DND-41 (cell line): ENCODE data around the gene CYB561.

Source experiments
- ATAC-seq: fragments of 200-7000 bp; cut with Tn5 transposase; 3 replicates; pipeline ENCODE4 v1.9.1; 2021; ENCODE audit warnings: low read depth; ENCODE audit not compliant: insufficient read depth
- DNase-seq: peaks from one replicate; pipeline ENCODE4 v3.0.0-alpha.2; 2020
- H2AFZ ChIP-seq: 2 replicates; pipeline ENCODE4 v1.6.0; 2012; ENCODE audit warnings: low read depth, low read length
- H3K27ac ChIP-seq: 2 replicates; pipeline ENCODE4 v1.5.1; 2012; ENCODE audit warnings: low read length, inconsistent platforms
- H3K27me3 ChIP-seq: fragments of 200-600 bp; sonication (generic); 2 replicates; pipeline ENCODE4 v1.6.0; 2012; ENCODE audit warnings: low read length, mild to moderate bottlenecking, inconsistent platforms; ENCODE audit not compliant: insufficient read depth, poor library complexity
- H3K36me3 ChIP-seq: 2 replicates; pipeline ENCODE4 v1.5.1; 2012; ENCODE audit warnings: low read length, inconsistent platforms; ENCODE audit not compliant: insufficient read depth
- H3K4me1 ChIP-seq: 2 replicates; pipeline ENCODE4 v1.5.1; 2012; ENCODE audit warnings: mild to moderate bottlenecking, low read length; ENCODE audit not compliant: insufficient read depth
- H3K4me2 ChIP-seq: 2 replicates; pipeline ENCODE4 v1.6.0; 2012; ENCODE audit warnings: mild to moderate bottlenecking, moderate library complexity, low read length, inconsistent platforms; ENCODE audit not compliant: insufficient read depth
- H3K4me3 ChIP-seq, 2 experiments: fragments of 200-600 bp in 1 of 2; shearing (Covaris generic) in 1 of 2; 2 replicates each; pipeline ENCODE4 v1.5.1; 2012 to 2016; ENCODE audit warnings: inconsistent platforms in 2 of 2, low read length in 2 of 2, mild to moderate bottlenecking in 2 of 2, low read depth in 1 of 2, moderate library complexity in 1 of 2
- H3K79me2 ChIP-seq: 2 replicates; pipeline ENCODE4 v1.6.0; 2012; ENCODE audit warnings: low read length, inconsistent platforms; ENCODE audit not compliant: insufficient read depth
- H3K9ac ChIP-seq: 2 replicates; pipeline ENCODE4 v1.6.0; 2012; ENCODE audit warnings: low read depth, mild to moderate bottlenecking, inconsistent platforms, low read length, moderate library complexity
- H3K9me3 ChIP-seq: 2 replicates; pipeline ENCODE4 v1.5.1; 2012; ENCODE audit warnings: low read length, moderate library complexity, mild to moderate bottlenecking, inconsistent platforms; ENCODE audit not compliant: insufficient read depth, severe bottlenecking
- H4K20me1 ChIP-seq: 2 replicates; pipeline ENCODE4 v1.6.0; 2012; ENCODE audit warnings: low read length; ENCODE audit not compliant: insufficient read depth
- EZH2 ChIP-seq: IDR thresholded peaks from 3 replicates; pipeline ENCODE4 v1.6.1; 2012; ENCODE audit warnings: borderline replicate concordance, low read depth, mild to moderate bottlenecking, moderate library complexity, low read length, inconsistent platforms; ENCODE audit not compliant: severe bottlenecking
- TF ChIP-seq, protein P1 (sequence below): IDR thresholded peaks from 2 replicates; pipeline ENCODE4 v1.5.1; 2012; ENCODE audit warnings: borderline replicate concordance, low read length, moderate library complexity, mild to moderate bottlenecking; ENCODE audit not compliant: poor library complexity, severe bottlenecking; ENCODE audit errors: extremely low read depth

CYB561 gene

DNA sequence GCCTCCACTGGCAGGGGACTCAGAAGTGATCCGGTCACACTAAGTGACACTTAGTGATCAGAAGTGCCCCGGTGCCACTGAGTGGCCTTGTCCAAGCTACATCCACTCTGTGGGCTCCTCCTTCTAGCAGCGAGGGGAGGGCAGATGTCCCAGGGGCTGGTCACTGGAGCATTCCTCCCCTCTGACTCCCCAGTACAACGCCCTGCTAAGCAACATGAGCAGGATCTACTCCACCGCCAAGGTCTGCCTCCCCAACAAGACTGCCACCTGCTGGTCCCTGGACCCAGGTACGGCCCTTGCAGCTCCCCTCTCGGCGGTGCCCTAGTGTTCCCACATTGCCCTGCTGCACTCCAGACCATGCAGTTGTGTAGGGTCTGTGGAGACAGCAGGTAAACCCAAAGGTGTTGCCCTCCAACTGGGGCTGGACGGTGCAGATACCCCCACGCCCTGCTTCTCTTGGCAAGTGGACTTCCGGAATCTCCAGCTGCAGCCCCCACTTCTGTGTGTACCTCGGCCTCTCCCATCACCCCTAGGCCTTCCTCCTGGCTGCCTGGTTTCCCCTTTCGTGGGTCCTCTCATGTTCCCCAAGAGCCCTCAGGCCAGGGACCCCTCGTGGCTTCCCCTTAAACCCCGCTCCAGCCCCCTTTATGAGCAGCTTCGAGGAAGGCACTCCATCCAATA, 32.8 kb upstream of the CYB561 start:
- Histone ChIP-seq H3K4me2 (no peak overlapping the region), H3K4me1 (peaks cover 21% of the 10 kb centered on the region), H3K9me3 (no peaks in the 10 kb centered on the region), H3K27ac (no peak overlapping the region), H3K4me3 (no peak overlapping the region), H3K36me3 (no peaks in the 10 kb centered on the region), H3K9ac (no peak overlapping the region), H2AFZ (no peak overlapping the region), H4K20me1 (peaks cover 25% of the 10 kb centered on the region), H3K27me3 (peaks cover 42% of the 10 kb centered on the region), H3K79me2 (no peaks in the 10 kb centered on the region)
- peak; percentile 76 for DNase-seq
- ATAC-seq: peak; percentile 80
- TF ChIP-seq EZH2: no peak
- TF ChIP-seq, protein P1, sequence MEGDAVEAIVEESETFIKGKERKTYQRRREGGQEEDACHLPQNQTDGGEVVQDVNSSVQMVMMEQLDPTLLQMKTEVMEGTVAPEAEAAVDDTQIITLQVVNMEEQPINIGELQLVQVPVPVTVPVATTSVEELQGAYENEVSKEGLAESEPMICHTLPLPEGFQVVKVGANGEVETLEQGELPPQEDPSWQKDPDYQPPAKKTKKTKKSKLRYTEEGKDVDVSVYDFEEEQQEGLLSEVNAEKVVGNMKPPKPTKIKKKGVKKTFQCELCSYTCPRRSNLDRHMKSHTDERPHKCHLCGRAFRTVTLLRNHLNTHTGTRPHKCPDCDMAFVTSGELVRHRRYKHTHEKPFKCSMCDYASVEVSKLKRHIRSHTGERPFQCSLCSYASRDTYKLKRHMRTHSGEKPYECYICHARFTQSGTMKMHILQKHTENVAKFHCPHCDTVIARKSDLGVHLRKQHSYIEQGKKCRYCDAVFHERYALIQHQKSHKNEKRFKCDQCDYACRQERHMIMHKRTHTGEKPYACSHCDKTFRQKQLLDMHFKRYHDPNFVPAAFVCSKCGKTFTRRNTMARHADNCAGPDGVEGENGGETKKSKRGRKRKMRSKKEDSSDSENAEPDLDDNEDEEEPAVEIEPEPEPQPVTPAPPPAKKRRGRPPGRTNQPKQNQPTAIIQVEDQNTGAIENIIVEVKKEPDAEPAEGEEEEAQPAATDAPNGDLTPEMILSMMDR: peak; percentile 83

DNA sequence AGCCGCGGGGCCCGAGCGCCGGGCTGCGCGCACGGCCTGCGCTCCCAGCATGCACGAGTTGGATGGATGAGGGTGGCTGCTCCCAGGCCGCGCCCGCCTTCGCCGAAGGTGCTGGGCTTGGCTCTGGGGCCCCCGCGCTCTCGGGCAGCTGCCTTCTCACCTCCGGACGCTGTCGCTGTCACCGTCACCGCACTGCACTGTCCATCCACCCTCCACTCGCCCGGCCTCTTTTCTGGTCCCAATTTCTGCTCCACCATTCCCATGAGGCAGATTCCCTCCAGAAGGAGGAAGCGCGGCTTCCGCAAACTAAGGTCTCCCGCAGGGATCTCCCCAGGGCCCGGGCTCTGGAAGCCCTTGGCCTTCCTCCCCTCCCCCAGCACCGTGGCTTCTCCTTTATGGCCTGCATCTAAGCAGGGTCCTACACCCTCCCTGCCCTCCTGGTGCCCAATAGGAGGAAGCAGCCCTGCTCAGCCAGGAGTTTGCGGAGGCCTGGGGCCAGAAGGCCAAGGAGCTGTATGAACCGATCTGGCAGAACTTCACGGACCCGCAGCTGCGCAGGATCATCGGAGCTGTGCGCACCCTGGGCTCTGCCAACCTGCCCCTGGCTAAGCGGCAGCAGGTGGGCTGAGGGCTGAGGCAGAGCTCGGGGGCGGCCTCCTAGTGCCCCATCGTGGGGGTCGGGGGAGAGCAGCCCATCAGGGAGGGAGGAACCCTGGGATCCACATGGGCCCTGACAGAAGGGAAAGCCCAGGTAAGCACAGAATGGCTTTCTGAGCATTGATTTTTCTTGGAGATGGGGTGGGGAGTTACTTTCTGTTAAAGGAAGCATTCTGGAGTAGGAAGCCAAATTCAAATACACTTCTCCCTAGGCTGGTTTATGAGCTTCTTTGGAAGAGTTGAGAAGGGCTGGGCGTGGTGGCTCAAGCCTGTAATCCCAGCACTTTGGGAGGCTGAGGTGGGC, 31.7 kb upstream of the CYB561 start:
- H3K9me3 ChIP-seq: no peaks in the 10 kb centered on the region
- peaks cover 42% of the 10 kb centered on the region for H3K27me3 ChIP-seq
- H3K36me3 ChIP-seq: no peaks in the 10 kb centered on the region
- H3K9ac ChIP-seq: no peak overlapping the region; the same call in 1 of the 2 replicates
- ATAC-seq (no peak), DNase-seq (no peak)
- H3K79me2 ChIP-seq: no peaks in the 10 kb centered on the region
- peaks cover 25% of the 10 kb centered on the region for H4K20me1 ChIP-seq
- H3K4me1 ChIP-seq: peaks cover 21% of the 10 kb centered on the region
- no peak for TF ChIP-seq EZH2
- TF ChIP-seq, protein P1: no peak
- H3K4me2 ChIP-seq: peak overlapping the region; percentile 89
- peak overlapping the region in 1 of 2 experiments; percentile 58; a peak in 2 of 4 replicates for H3K4me3 ChIP-seq
- no peak overlapping the region for H2AFZ ChIP-seq
- no peak overlapping the region for H3K27ac ChIP-seq

DNA sequence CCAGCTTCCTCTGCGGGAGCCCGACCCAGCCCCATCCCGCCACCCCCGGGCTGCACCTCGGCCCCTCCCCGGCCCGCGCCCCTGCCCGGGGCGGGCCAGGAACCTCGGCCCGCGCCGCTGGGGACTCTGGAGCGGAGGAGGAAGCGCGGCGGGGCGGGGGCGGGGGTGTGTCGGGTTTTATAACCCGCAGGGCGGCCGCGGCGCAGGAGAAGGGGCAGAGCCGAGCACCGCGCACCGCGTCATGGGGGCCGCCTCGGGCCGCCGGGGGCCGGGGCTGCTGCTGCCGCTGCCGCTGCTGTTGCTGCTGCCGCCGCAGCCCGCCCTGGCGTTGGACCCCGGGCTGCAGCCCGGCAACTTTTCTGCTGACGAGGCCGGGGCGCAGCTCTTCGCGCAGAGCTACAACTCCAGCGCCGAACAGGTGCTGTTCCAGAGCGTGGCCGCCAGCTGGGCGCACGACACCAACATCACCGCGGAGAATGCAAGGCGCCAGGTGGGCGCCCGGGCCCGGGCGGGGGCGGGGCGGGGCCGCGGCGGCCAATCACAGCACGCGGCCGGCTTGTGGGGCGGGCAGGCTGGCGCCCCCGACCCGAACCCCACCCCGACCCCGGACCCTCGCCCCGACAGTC, 30.9 kb upstream of the CYB561 start, which contains the start of gene ACE:
Gene ACE, plus strand, starts transcription at position 208 of the 626 bp plus-strand sequence. Its CDS starts 34 bp downstream, at position 242.
- Histone ChIP-seq H3K27ac (no peak within 1 kb of the TSS), H3K4me2 (peak within 1 kb of the TSS; percentile 89), H3K36me3 (no peaks in the 10 kb centered on the region), H4K20me1 (peaks cover 25% of the 10 kb centered on the region), H3K79me2 (no peaks in the 10 kb centered on the region), H3K9me3 (no peaks in the 10 kb centered on the region), H3K4me3 (peak within 1 kb of the TSS; percentile 8 to 58; a peak in 3 of 4 replicates), H3K4me1 (peaks cover 21% of the 10 kb centered on the region), H2AFZ (peak within 1 kb of the TSS; percentile 41; the same call in 1 of the 2 replicates), H3K9ac (peak within 1 kb of the TSS; percentile 38; the same call in 1 of the 2 replicates), H3K27me3 (peaks cover 44% of the 10 kb centered on the region)
- DNase-seq (peak; percentile 69), ATAC-seq (peak; percentile 78)
- TF ChIP-seq, protein P1: peak; percentile 30
- peak; percentile 95 for TF ChIP-seq EZH2
